Sigmoid colon (tissue), 4 donors: ENCODE results near the gene LONP2.

Source experiments
- EP300 ChIP-seq, 4 donors: sonication (generic); formaldehyde crosslinking; IDR thresholded peaks; one replicate each; pipeline ENCODE4 v1.6.1; 2017; ENCODE audit warnings: antibody characterized with exemption in 4 of 4
- POLR2A ChIP-seq, 2 donors: fragments of 450-650 bp; IDR thresholded peaks; one replicate each; pipeline ENCODE4 v1.6.1; 2016; ENCODE audit warnings: antibody characterized with exemption in 2 of 2, mild to moderate bottlenecking in 2 of 2, moderate library complexity in 2 of 2

DNA sequence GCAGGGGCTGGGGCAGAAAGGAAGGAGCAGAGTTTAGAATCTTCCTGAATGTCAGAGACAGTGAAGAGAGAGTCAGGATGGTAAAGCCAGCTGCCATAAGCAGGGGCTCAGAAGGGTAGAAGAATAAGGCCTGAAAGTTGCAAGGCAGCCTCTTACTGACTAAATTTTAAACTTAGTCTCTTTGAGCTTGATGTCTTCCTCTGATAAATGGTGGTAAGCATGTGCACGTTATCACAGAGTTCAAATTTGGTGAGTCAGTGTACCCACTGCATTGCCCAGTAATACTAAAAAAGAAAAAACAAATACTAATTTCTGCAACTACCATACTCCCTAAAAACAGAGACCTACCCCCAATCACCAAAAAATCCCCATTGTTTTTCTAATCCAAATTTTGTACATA, 96.0 kb downstream of the LONP2 start:
- no peak for TF ChIP-seq EP300 (IDR thresholded peaks at IDR 0.05)
- TF ChIP-seq POLR2A (IDR thresholded peaks at IDR 0.05), result no peak
